Right ventricle myocardium superior (tissue), 1 donor: ENCODE data around the gene NRG2. TPM values are rescaled to one million over a fixed set of nuclear protein-coding genes. Genes with fewer than 3 reads are reported as not detected.

Experiments
- ATAC-seq: fragments of 200-7000 bp; cut with Tn5 transposase; one replicate; pipeline ENCODE4 v1.9.1; 2020; ENCODE audit warnings: mild to moderate bottlenecking; ENCODE audit not compliant: poor library complexity
- DNase-seq: peaks from one replicate; pipeline ENCODE4 v3.0.0-alpha.2; 2020
- intact Hi-C: fragments of 100-400 bp; cut with DNase I; formaldehyde crosslinking; loops from one replicate; pipeline ENCODE4 v1.11.2; 2022
- total RNA-seq: library from RNA; stranded (reverse); fragmentation: NEBNext Ultra II Directional; extraction: Animal tissue kit (Norgen Biotek cat#: 25700); gene quantifications from one replicate; pipeline ENCODE4 v1.2.1, GENCODE V29; 2021
- donor health status: DM: no; HTN: yes; CAD: no; lungs with severe emphysema.

Gene NRG2
- total RNA-seq, 1 donor from 2014 or later, result 2.1 TPM

DNA sequence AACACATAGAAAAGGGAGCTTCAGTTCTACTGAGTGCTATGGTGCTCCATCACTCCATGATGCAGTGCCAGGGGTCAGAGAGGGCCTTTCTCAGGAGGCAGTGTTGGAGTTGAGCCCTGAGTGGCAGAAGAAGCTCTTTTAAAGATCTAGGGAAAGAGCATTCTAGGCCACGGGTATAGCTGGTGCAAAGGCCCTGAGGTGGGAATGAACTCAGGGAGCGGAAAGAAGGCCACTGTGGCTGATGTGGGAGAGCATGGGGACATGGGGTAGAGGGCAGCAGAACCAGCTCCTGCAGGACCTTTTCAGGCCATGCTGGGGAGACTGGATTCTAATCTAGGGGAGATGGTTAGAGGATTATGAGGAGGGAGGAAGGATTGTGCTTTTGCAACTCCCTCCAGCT lies 237.6 kb downstream of the NRG2 start:
- ATAC-seq, result no peak
- DNase-seq, result no peak
- intact Hi-C loops, result no loop called here

DNA sequence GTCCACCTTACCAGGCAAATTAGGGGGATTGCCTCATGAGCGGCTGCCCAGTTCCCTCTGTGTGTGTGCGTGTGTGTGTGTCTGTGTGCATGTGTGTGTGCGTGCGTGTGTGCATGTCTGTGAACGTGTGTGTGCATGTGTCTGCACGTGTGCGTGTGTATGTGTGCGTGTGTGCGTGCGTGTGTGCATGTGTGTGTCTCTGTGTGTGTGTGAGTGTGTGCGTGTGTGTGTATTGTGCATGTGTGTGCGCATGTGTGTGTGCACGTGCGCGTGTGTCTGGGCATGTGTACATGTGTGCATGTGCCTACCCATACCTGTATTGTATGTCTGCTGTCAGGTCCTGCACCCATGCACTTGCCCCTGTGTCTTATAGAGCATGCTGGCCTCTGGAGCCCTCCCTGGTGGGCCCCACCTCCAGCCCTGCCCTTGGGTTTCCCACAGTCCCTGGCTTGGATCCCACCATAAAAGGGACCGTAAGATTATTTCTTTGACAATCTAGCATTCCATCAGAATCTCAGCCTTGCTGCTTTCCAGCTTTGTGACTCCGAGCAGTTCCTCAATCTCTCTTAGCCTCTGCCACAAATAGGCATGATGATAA lies 238.2 kb downstream of the NRG2 start:
- DNase-seq, result no peak
- intact Hi-C loops, result no loop called here
- ATAC-seq, result no peak

DNA sequence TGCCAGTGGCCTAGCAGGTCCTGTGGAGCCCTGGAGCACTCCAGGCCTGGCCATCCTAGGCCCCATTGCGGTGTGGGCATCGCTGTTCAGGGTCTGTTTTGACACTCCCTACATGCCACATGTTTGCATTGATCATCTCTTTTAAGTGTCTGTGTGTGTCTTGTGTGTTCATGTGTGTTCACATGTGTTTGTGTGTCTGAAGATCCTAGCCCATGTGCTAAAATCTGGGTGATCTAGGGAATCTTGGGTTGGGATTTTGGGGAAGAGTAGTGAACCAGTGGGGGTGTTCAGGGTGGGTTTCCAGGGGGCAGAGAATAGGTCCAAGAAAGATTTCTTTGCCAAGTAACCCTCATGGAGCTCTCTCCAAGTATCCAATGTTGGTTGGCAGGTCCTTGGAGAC lies 239.1 kb downstream of the NRG2 start:
- ATAC-seq, result no peak
- intact Hi-C loops, result no loop called here
- no peak for DNase-seq

- no peak for ATAC-seq
- intact Hi-C loops, result no loop called here
- DNase-seq, result peak; percentile 6
Observed at GRCh38 chr5:139799359-139799758, 243.7 kb downstream of the NRG2 start.

DNA sequence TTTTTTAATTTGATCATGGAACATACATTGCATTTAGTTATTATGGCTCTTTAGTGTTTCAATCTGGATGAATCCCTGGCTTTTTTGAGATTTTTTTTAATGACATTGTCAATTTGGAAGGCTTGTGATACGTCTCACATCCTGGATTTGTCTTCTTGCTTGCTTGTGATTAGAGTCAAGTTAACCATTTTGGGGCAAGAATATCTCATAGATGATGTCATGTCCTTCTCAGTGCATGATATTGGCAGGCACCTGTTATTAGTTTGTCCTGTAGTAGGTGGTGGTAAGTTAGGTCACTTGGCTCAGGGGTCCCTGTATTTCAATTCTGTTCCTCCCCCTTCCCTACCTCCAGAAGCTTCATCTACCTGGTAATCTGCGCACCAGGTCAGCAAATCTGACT lies 244.2 kb downstream of the NRG2 start:
- ATAC-seq (no peak), DNase-seq (peak; percentile 2)
- intact Hi-C loops, result no loop called here

DNA sequence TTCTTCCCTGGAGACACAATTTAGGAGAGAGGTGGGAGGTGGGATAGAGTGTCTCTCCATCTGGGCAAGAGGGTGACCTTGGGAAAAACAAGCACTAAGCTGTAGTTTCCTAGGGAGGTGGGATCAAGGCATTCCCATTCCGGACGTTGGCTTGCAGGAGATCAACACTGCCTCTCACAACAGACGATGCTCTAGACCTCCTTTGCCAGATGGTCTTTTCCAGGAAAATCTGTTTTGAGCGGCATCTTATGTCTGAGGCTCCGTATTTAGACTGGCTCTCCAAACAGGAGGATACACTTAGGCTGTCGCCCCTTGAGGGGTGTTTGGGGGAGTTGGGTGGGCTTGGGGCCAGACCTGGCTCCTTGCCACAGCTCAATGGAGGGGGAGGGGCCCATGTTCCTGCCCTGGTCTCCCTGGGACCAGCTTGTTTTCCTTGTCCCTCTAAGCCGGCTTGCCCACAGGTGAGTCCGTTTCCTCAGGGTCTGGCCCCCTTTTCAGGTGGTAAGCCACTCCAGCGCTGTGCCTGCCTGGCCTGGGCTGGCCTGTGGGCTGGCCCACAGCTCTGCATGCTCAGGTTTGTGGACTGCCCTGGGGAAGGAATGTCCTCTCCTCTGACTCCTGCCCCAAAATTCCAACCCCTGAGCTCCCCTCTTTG lies 245.1 kb downstream of the NRG2 start:
- ATAC-seq, result no peak
- intact Hi-C loops, result no loop called here
- DNase-seq, result peak; percentile 9

DNA sequence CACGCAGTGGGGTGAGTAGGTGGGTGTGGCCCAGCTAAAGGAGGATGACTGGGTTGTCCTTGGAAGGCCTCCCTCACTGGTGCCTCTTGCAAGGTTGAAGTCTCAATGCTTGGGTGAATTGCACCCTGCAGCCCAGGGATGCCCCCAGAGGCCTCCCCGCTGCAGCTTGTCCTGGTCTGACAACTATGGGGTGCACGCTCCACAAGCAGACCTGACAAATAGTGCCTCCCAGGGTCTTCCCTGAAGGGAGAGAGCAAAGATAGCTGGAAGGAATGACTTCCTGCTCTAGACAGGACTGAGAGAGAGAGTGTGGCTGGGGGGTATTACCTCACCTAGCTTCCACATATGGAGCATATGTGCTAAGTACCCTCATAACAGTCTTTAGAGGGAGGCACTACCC lies 245.8 kb downstream of the NRG2 start:
- intact Hi-C loops, result no loop called here
- DNase-seq, result peak; percentile 0
- no peak for ATAC-seq

Other genes starting within 250 kb of the NRG2 start
- not detected for gene PSD2, start 247.5 kb downstream of the NRG2 start, total RNA-seq
- 22.2 TPM for gene PURA, start 70.8 kb upstream of the NRG2 start, total RNA-seq
- 10.4 TPM for gene IGIP, start 82.6 kb upstream of the NRG2 start, total RNA-seq
- gene CYSTM1, start 131.9 kb upstream of the NRG2 start, total RNA-seq, result 58.3 TPM